NCI-H82 (cell line): ENCODE results near the gene CADM4.
"Not testable (repeated sequence)": the region's sequence is repeated elsewhere in the genome, so short reads cannot be mapped to it uniquely, and the experiment has no call there.

ENCODE experiments used
- DNase-seq: peaks from one replicate; lab custom pipeline; 2025; lab: John Stamatoyannopoulos, UW

Gene CADM4

GRCh38 chr19:43639519-43640423, at the start of gene CADM4:
TSS of gene CADM4 (minus strand) at chr19:43639850. CDS start at chr19:43639790, 60 bp downstream.
- DNase-seq: peak; percentile 55

- no peak for DNase-seq
These were observed 48.5 kb upstream of the CADM4 start for GRCh38 chr19:43688059-43688701.

GRCh38 chr19:43687660-43687997, 48.0 kb upstream of the CADM4 start:
- no peak for DNase-seq

- DNase-seq: no peak
These were observed 44.7 kb upstream of the CADM4 start for GRCh38 chr19:43684326-43684725.

GRCh38 chr19:43683905-43684304, 44.3 kb upstream of the CADM4 start:
- no peak for DNase-seq

GRCh38 chr19:43682824-43683661, 43.4 kb upstream of the CADM4 start:
- no peak for DNase-seq

- DNase-seq: not testable (repeated sequence)
These were observed 42.6 kb upstream of the CADM4 start for GRCh38 chr19:43682269-43682668.

GRCh38 chr19:43681821-43682220, 42.2 kb upstream of the CADM4 start:
- DNase-seq: no peak

- DNase-seq: no peak
These were observed 39.0 kb upstream of the CADM4 start for GRCh38 chr19:43678512-43679261.

- no peak for DNase-seq
These were observed 36.3 kb upstream of the CADM4 start for GRCh38 chr19:43675906-43676305.

- no peak for DNase-seq
These were observed 35.7 kb upstream of the CADM4 start for GRCh38 chr19:43675269-43675879.

- no peak for DNase-seq
These were observed 34.9 kb upstream of the CADM4 start for GRCh38 chr19:43674596-43674995.

- DNase-seq: no peak
These were observed 34.5 kb upstream of the CADM4 start for GRCh38 chr19:43674183-43674582.

- no peak for DNase-seq
These were observed 34.0 kb upstream of the CADM4 start for GRCh38 chr19:43673637-43674036.

GRCh38 chr19:43672061-43672679, 32.5 kb upstream of the CADM4 start:
- DNase-seq: no peak

- peak; percentile 100 for DNase-seq
These were observed 28.9 kb upstream of the CADM4 start for GRCh38 chr19:43668406-43669109.

GRCh38 chr19:43667876-43668405, 28.3 kb upstream of the CADM4 start:
- DNase-seq: peak; percentile 83

GRCh38 chr19:43667126-43667875, 27.7 kb upstream of the CADM4 start:
- peak; percentile 59 for DNase-seq

GRCh38 chr19:43664018-43664417, 24.4 kb upstream of the CADM4 start:
- DNase-seq: no peak
